ENCODE results near the gene SLC6A11.

SLC6A11 gene

DNA sequence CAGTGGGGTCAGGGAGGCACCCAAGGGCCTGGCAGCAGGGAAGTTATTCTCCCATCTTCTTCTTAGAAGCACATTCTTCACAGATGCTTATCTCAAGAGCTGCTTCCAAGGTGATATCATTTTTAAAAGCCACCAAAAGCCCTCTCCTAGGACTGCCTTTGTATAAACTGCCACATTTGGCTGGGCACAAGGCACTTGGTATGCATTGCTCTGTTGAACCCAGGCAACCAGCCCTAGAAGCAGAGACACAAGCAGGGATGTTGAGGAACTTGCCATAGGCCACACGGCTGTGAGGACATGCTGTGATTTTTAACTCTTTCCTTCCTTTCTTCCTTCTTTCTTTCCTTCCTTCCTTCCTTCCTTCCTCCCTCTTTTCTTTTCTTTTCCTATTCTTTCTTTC, 169.2 kb downstream of the SLC6A11 start:
- no peak for DNase-seq

DNA sequence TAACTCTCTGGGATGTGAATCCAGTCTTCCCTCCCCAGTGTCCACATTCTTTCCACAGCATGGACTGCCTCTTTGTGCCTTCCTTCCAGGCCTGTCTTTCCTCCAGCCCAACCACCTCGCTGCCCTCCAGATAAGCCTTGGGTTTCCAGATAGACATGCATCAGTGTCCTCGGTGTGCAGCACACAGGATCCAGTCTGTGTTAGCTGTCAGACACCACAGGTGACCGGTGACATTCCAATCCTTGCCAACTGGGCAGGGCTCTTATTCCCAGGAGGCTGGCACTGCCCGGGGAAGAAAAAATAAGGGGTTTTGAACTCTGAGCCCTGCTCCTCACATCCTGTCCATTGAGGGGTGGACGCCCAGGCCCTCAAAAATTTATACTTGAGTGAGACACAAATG, 170.6 kb downstream of the SLC6A11 start:
- no peak for DNase-seq

DNA sequence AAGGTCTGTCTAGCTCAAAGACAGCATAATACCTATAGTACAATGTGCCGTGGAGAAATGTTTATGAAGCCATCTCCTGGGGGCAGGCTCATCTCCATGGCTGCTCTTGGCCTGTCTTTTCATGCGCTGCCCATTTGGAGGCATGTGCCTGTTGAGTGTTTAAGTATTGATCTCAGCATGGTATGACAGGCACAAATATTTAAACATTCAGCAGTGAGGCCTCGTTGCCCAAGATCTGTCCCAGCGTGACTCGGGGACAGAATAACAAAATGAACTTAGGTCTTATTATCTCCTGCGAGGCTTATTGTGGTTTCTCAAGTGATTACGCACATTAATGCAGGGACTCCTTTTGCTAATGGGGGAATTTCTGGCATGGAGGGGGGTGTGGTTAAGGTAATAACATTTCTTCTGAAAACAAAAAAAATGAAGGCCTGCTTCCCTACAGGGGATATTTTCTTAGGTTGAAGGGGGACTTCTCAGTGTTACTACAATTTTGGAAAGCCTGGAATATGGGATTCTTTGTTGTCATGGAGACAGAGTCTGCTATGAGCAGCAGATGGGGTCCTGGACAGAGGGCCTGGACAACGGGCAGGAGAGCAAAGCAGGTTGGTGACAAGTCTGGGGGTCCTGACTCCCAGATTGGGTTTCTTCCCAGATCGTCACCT, 172.1 kb downstream of the SLC6A11 start:
- DNase-seq, result no peak

DNA sequence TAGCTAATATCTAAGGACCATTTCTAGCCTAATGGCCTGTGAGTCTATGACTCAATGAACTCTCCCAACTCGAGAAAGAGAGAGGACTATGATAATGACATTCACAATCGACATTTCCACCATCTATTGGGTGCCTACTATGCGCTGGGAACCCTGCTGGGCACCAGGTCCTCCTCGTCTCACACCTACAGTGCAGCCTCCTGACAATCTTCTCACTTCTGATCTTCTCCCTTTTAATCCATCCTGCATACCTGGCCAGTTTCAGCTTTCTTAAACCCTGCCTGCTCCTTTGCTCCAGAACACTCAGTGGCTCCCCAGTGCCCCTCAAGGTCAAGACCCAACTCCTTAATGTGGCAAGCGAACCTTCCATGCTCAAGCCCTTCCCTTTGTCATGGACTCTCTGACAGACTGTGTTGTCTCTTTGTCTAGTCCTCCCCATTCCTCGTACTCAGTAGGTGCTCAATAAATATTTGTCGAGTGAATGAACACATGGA, 173.0 kb downstream of the SLC6A11 start:
- DNase-seq, result no peak
